Fibroblast of lung (primary cell): ENCODE data around the gene GNG7. TPM values are rescaled to one million over a fixed set of nuclear protein-coding genes. Genes with fewer than 3 reads are reported as not detected.

ENCODE experiments used
- DNase-seq, 2 donors: peaks; one replicate each; pipeline versions ENCODE4 v3.0.0 to v3.0.0-alpha.2; 2010; ENCODE audit warnings: low read depth in 2 of 2
- H2AFZ ChIP-seq: 2 replicates; pipeline ENCODE4 v1.5.1; 2012; ENCODE audit warnings: low read length, control low read depth, inconsistent platforms
- H3K27ac ChIP-seq: 2 replicates; pipeline ENCODE4 v1.5.1; 2011; ENCODE audit warnings: low read length, control low read depth; ENCODE audit not compliant: insufficient read depth
- H3K27me3 ChIP-seq: 2 replicates; pipeline ENCODE4 v1.5.1; 2011; ENCODE audit warnings: mild to moderate bottlenecking, low read length; ENCODE audit not compliant: control insufficient read depth, insufficient read depth
- H3K36me3 ChIP-seq: 2 replicates; pipeline ENCODE4 v1.5.1; 2011; ENCODE audit warnings: low read length; ENCODE audit not compliant: control insufficient read depth, insufficient read depth
- H3K4me1 ChIP-seq: 2 replicates; pipeline ENCODE4 v1.5.1; 2011; ENCODE audit warnings: low read length; ENCODE audit not compliant: control insufficient read depth, insufficient read depth; ENCODE audit errors: extremely low read depth
- H3K4me2 ChIP-seq: 2 replicates; pipeline ENCODE4 v1.5.1; 2011; ENCODE audit warnings: low read length, control low read depth; ENCODE audit not compliant: insufficient read depth; ENCODE audit errors: extremely low read depth
- H3K4me3 ChIP-seq, 4 experiments: fragments of 200-600 bp in 1 of 4; sonication (generic) in 1 of 4; replicated peaks in 1 of 4; 2 replicates each; pipeline ENCODE4 v1.5.1; 2011 to 2016; ENCODE audit warnings: low read length in 4 of 4, low read depth in 3 of 4, mild to moderate bottlenecking in 3 of 4, control low read depth in 2 of 4, inconsistent platforms in 1 of 4, mixed read lengths in 1 of 4; ENCODE audit not compliant: insufficient read depth in 1 of 4; ENCODE audit errors: control extremely low read depth in 1 of 4
- H3K79me2 ChIP-seq: 2 replicates; pipeline ENCODE4 v1.5.1; 2012; ENCODE audit warnings: mild to moderate bottlenecking, low read length, inconsistent platforms; ENCODE audit not compliant: control insufficient read depth, insufficient read depth
- H3K9ac ChIP-seq: 2 replicates; pipeline ENCODE4 v1.5.1; 2011; ENCODE audit warnings: mild to moderate bottlenecking, low read length, control low read depth; ENCODE audit not compliant: insufficient read depth
- H3K9me3 ChIP-seq: 2 replicates; pipeline ENCODE4 v1.5.1; 2012; ENCODE audit warnings: low read depth, low read length; ENCODE audit not compliant: control insufficient read depth, insufficient read depth
- H4K20me1 ChIP-seq: 2 replicates; pipeline ENCODE4 v1.5.1; 2011; ENCODE audit warnings: low read length; ENCODE audit not compliant: control insufficient read depth, insufficient read depth; ENCODE audit errors: extremely low read depth
- EZH2 ChIP-seq: IDR thresholded peaks from 2 replicates; pipeline ENCODE4 v1.5.1; 2012; ENCODE audit warnings: low read length, control low read depth, mild to moderate bottlenecking; ENCODE audit errors: missing control alignments
- polyA plus RNA-seq, 2 donors: library from polyadenylated mRNA; depleted of rRNA in 1 of 2; stranded (reverse) in 1 of 2; unstranded in 1 of 2; fragments of >200 nt; gene quantifications; 2 replicates each; pipeline ENCODE4 v1.2.1, GENCODE V29; 2011 to 2012; ENCODE audit warnings: missing spikeins in 1 of 2
- total RNA-seq: library from RNA; depleted of rRNA; stranded (reverse); fragments of >200 nt; gene quantifications from 2 replicates; pipeline ENCODE4 v1.2.1, GENCODE V29; 2014
- TF ChIP-seq, protein P1 (sequence below), 2 donors: IDR thresholded peaks in 1 of 2; conservative IDR thresholded peaks in 1 of 2; 1 replicate in 1 of 2; 2 replicates in 1 of 2; pipeline ENCODE4 v1.5.1; 2011 to 2012; ENCODE audit warnings: low read length in 2 of 2, control low read depth in 1 of 2, inconsistent platforms in 1 of 2, low read depth in 1 of 2, mild to moderate bottlenecking in 1 of 2

GNG7 gene
- total and polyA plus RNA-seq, 2 donors (not counting 1 experiment from before 2014, with no cell fraction given) = 0.27 to 0.83 TPM

DNA sequence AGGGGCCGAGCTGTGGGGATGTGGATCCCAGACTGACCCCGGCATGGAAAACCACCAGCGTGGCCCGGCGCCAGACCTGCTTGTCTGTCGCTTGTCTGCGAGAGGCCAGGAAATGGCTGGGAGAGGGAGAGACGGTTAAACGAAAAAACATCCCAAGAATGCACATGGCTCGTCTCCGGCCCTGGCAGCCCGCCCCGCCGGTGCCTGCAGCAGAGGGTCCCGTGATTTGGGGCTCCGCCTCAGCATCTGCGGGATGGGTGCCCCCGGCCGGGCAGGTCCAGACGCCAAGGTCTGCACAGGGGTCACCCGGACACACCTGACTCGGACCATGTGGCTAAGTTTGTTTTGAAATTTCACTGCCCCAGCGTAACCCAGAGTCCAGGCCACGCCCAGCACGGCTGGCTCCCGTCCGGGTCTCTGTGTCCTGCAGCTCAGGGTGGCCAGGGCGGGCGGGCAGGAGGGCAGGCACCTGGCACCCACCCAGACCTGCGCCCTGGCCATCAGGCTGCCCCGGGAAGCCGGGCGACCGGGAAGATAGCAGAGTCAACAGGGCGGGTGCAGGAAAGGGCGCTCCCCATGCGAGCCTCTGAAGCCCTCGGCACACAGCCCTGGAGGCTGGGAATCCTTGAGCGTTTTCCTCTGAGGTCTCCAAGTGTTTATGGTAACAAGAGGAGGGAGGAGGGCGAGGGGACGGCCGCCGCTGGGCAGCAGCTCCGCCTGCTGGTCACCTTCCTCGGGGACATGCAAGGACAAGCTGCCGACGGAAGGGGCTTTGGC, 123.4 kb downstream of the GNG7 start:
- Histone ChIP-seq H3K9ac (peak overlapping the region; percentile 75), H3K79me2 (no peaks in the 10 kb centered on the region), H3K27me3 (no peaks in the 10 kb centered on the region), H3K27ac (peak overlapping the region; percentile 78), H2AFZ (peak overlapping the region; percentile 33), H3K9me3 (no peaks in the 10 kb centered on the region), H4K20me1 (no peaks in the 10 kb centered on the region), H3K36me3 (no peaks in the 10 kb centered on the region), H3K4me3 (peak overlapping the region; percentile 41 to 52 (median 50)), H3K4me1 (peaks cover 23% of the 10 kb centered on the region), H3K4me2 (peak overlapping the region; percentile 93)
- TF ChIP-seq EZH2 = no peak
- TF ChIP-seq, protein P1, sequence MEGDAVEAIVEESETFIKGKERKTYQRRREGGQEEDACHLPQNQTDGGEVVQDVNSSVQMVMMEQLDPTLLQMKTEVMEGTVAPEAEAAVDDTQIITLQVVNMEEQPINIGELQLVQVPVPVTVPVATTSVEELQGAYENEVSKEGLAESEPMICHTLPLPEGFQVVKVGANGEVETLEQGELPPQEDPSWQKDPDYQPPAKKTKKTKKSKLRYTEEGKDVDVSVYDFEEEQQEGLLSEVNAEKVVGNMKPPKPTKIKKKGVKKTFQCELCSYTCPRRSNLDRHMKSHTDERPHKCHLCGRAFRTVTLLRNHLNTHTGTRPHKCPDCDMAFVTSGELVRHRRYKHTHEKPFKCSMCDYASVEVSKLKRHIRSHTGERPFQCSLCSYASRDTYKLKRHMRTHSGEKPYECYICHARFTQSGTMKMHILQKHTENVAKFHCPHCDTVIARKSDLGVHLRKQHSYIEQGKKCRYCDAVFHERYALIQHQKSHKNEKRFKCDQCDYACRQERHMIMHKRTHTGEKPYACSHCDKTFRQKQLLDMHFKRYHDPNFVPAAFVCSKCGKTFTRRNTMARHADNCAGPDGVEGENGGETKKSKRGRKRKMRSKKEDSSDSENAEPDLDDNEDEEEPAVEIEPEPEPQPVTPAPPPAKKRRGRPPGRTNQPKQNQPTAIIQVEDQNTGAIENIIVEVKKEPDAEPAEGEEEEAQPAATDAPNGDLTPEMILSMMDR (conservative IDR thresholded peaks at IDR 0.05 in 1 of 2, IDR thresholded peaks at IDR 0.05 in 1 of 2; ENCODE audit: low read depth in 1 of 2, low read length in 2 of 2) = peak; percentile 82 to 97
- peak; percentile 91 to 93 for DNase-seq

DNA sequence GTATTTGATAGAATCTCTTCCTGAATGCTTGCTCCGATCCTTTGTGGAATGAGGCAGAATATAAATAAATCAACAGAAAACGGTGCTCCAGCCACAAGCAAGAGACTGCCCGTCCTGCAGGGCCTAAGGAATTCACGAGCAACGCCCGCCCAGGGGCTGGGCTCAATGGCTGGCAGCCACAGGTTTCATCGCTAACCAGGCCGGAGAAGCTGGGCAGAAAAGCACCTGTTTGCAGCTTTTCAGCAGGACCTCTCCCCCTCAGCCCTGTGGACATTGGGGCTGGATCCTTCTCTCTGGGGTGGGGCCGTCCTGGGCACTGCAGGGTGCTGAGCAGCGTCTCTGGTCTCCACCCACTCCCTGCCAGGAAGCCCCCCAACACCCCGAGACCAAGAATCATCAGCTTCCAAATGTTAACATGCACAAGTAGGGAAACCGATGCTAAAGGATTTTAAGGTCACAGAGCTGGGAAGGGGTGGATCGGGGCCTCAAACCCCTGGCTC, 124.1 kb downstream of the GNG7 start:
- Histone ChIP-seq H3K36me3 (no peaks in the 10 kb centered on the region), H2AFZ (no peak overlapping the region), H3K9ac (peak overlapping the region; percentile 75), H3K79me2 (no peaks in the 10 kb centered on the region), H4K20me1 (no peaks in the 10 kb centered on the region), H3K4me1 (peaks cover 23% of the 10 kb centered on the region), H3K4me3 (peak overlapping the region; percentile 41 to 52 (median 50)), H3K27me3 (no peaks in the 10 kb centered on the region), H3K9me3 (no peaks in the 10 kb centered on the region), H3K4me2 (peak overlapping the region; percentile 93), H3K27ac (peak overlapping the region; percentile 78)
- TF ChIP-seq, protein P1 (conservative IDR thresholded peaks at IDR 0.05 in 1 of 2, IDR thresholded peaks at IDR 0.05 in 1 of 2; ENCODE audit: low read depth in 1 of 2, low read length in 2 of 2) = no peak
- no peak for TF ChIP-seq EZH2
- peak; percentile 46 to 79 for DNase-seq

DNA sequence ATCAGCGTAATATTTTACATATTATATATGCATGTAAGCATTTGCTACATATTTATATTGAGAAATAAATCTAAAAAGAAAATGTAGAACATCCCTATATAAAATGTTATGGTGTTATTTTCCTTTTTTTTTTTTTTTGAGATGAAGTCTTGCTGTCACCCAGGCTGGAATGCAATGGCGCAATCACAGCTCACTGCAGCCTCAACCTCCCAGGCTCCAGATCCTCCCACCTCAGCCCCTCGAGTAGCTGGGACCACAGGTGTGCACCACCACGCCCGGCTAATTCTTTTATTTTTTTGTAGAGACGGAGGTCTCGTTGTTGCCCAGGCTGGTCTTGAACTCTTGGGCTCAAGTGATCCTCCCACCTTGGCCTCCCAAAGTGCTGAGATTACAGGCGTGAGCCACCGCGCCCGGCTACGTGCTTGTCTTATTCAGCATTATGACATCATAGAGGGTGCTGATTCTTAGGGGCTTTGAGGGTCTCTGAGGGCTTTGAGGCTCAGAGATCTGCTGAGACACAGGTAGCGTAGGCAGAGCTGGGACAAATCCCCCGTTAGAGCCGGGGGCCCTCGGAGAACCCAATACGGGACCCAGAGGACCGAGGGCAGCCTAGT, 124.7 kb downstream of the GNG7 start:
- no peaks in the 10 kb centered on the region for H3K36me3 ChIP-seq
- H4K20me1 ChIP-seq = no peaks in the 10 kb centered on the region
- peak overlapping the region; percentile 93 for H3K4me2 ChIP-seq
- H3K4me1 ChIP-seq = peaks cover 23% of the 10 kb centered on the region
- no peaks in the 10 kb centered on the region for H3K9me3 ChIP-seq
- H2AFZ ChIP-seq = no peak overlapping the region
- no peak for DNase-seq
- no peaks in the 10 kb centered on the region for H3K27me3 ChIP-seq
- TF ChIP-seq EZH2 = no peak
- TF ChIP-seq, protein P1 (conservative IDR thresholded peaks at IDR 0.05 in 1 of 2, IDR thresholded peaks at IDR 0.05 in 1 of 2; ENCODE audit: low read depth in 1 of 2, low read length in 2 of 2) = no peak
- H3K79me2 ChIP-seq = no peaks in the 10 kb centered on the region
- H3K9ac ChIP-seq = peak overlapping the region; percentile 23
- peak overlapping the region; percentile 78 for H3K27ac ChIP-seq
- H3K4me3 ChIP-seq = no peak overlapping the region
